ENCODE results near the gene ZNF467. TPM values are rescaled to one million over a fixed set of nuclear protein-coding genes. Genes with fewer than 3 reads are reported as not detected.

Gene ZNF467
- total and polyA plus RNA-seq, 9 donors, result 2.3 to 23.7 (median 11.4) TPM

GRCh38 chr7:149820622-149821190, 47.3 kb upstream of the ZNF467 start:
- no peak for TF ChIP-seq CTCF (IDR thresholded peaks at IDR 0.05)
- no peak for TF ChIP-seq EP300 (IDR thresholded peaks at IDR 0.05)
- no peak for TF ChIP-seq POLR2A (IDR thresholded peaks at IDR 0.05)
- Histone ChIP-seq H3K9me3 (no peaks in the 10 kb centered on the region), H3K27me3 (no peaks in the 10 kb centered on the region), H3K27ac (no peak overlapping the region), H3K4me1 (ENCODE audit: insufficient read depth) (no peaks in the 10 kb centered on the region), H3K4me3 (no peak overlapping the region), H3K36me3 (no peaks in the 10 kb centered on the region)
- no peak for DNase-seq
- WGBS, 3 donors, result 85 to 92% (median 85%) methylated on average over 15 to 17 of the region's 17 CpGs
- intact Hi-C loops (cut with DNase I), result no loop called here

- no peak for DNase-seq
- no peak overlapping the region for H3K27ac ChIP-seq
- intact Hi-C loops (cut with DNase I), result no loop called here
- no peaks in the 10 kb centered on the region for H3K36me3 ChIP-seq
- no peaks in the 10 kb centered on the region for H3K27me3 ChIP-seq
- 78 to 89% (median 80%) methylated on average over 7 of the region's 7 CpGs for WGBS, 3 donors
- no peaks in the 10 kb centered on the region for H3K4me1 ChIP-seq (ENCODE audit: insufficient read depth)
- TF ChIP-seq CTCF (IDR thresholded peaks at IDR 0.05) (no peak), POLR2A (IDR thresholded peaks at IDR 0.05) (no peak), EP300 (IDR thresholded peaks at IDR 0.05) (no peak)
- no peak overlapping the region for H3K4me3 ChIP-seq
- no peaks in the 10 kb centered on the region for H3K9me3 ChIP-seq
These were observed 46.6 kb upstream of the ZNF467 start for GRCh38 chr7:149819961-149820340.

- TF ChIP-seq CTCF (IDR thresholded peaks at IDR 0.05), result no peak
- TF ChIP-seq POLR2A (IDR thresholded peaks at IDR 0.05), result no peak
- TF ChIP-seq EP300 (IDR thresholded peaks at IDR 0.05), result no peak
- no peak for DNase-seq
- intact Hi-C loops (cut with DNase I), result no loop called here
- H3K4me3 ChIP-seq, result no peak overlapping the region
- WGBS, 3 donors, result 84 to 86% (median 85%) methylated on average over 26 to 28 of the region's 28 CpGs
- H3K4me1 ChIP-seq (ENCODE audit: insufficient read depth), result no peaks in the 10 kb centered on the region
- H3K27me3 ChIP-seq, result no peaks in the 10 kb centered on the region
- H3K9me3 ChIP-seq, result no peaks in the 10 kb centered on the region
- H3K36me3 ChIP-seq, result no peaks in the 10 kb centered on the region
- H3K27ac ChIP-seq, result no peak overlapping the region
These were observed 46.0 kb upstream of the ZNF467 start for GRCh38 chr7:149819141-149819960.

GRCh38 chr7:149818536-149818840, 45.1 kb upstream of the ZNF467 start:
- no peak overlapping the region for H3K4me3 ChIP-seq
- TF ChIP-seq POLR2A (IDR thresholded peaks at IDR 0.05) (no peak), CTCF (IDR thresholded peaks at IDR 0.05) (no peak), EP300 (IDR thresholded peaks at IDR 0.05) (no peak)
- H3K36me3 ChIP-seq, result no peaks in the 10 kb centered on the region
- H3K27ac ChIP-seq, result no peak overlapping the region
- no peak for DNase-seq
- H3K4me1 ChIP-seq (ENCODE audit: insufficient read depth), result no peaks in the 10 kb centered on the region
- WGBS, 3 donors, result 81 to 93% (median 85%) methylated on average over 5 to 9 of the region's 9 CpGs
- no peaks in the 10 kb centered on the region for H3K9me3 ChIP-seq
- no peaks in the 10 kb centered on the region for H3K27me3 ChIP-seq
- intact Hi-C loops (cut with DNase I), result no loop called here

Data from ovary (tissue), 9 donors.